HepG2 (cell line): ENCODE results near the gene GPR42. TPM values are rescaled to one million over a fixed set of nuclear protein-coding genes. Genes with fewer than 3 reads are reported as not detected.

Source experiments
- ATAC-seq: fragments of 200-7000 bp; cut with Tn5 transposase; 3 replicates; pipeline ENCODE4 v1.9.1; 2020; ENCODE audit warnings: mild to moderate bottlenecking, moderate library complexity
- BruUV-seq: library from RNA; stranded (reverse); fragments of 400-500 nt; replicated peaks from 2 replicates; lab custom pipeline; 2021; lab: Mats Ljungman, UMichigan
- CTCF ChIA-PET: fragments of 300-600 bp; formaldehyde crosslinking; extraction: SDS; loops from one replicate; lab custom pipeline; 2021; ENCODE audit warnings: low total read pairs, inconsistent platforms, low intra/inter-chr PET ratio; lab: Yijun Ruan, JAX
- POLR2A ChIA-PET: fragments of 350-600 bp; sonication (Branson Sonifier 250); formaldehyde crosslinking; loops from one replicate; lab custom pipeline; 2020; ENCODE audit warnings: antibody characterized with exemption, inconsistent platforms; lab: Yijun Ruan, JAX
- DNase-seq: peaks from one replicate; pipeline ENCODE4 v3.0.0-alpha.2; 2015; ENCODE audit warnings: low spot score
- FAIRE-seq: peaks from 3 replicates; lab custom pipeline; 2011; peaks lifted over from hg19 to GRCh38; lab: Jason Lieb, UNC
- H2AFZ ChIP-seq: one replicate; pipeline ENCODE4 v1.6.1; 2011; ENCODE audit warnings: low read length, inconsistent platforms
- H3K27ac ChIP-seq: fragments of 300-600 bp; 3 replicates; pipeline ENCODE4 v1.8.0; 2011; ENCODE audit warnings: mixed run types, mild to moderate bottlenecking, mixed read lengths, low read length, inconsistent platforms; ENCODE audit not compliant: insufficient read depth; ENCODE audit errors: extremely low read length
- H3K27me3 ChIP-seq, 2 experiments: fragments of 200-600 bp in 1 of 2; 2 replicates in 1 of 2; 3 replicates in 1 of 2; pipeline versions ENCODE4 v1.6.0 to v1.8.0; 2011; ENCODE audit warnings: low read length in 2 of 2, mild to moderate bottlenecking in 2 of 2, moderate library complexity in 2 of 2, inconsistent platforms in 1 of 2; ENCODE audit not compliant: insufficient read depth in 2 of 2, control insufficient read depth in 1 of 2
- H3K36me3 ChIP-seq, 2 experiments: fragments of 200-600 bp in 1 of 2; replicated peaks in 1 of 2; 2 replicates in 1 of 2; 3 replicates in 1 of 2; pipeline versions ENCODE4 v1.5.1 to v1.8.0; 2011; ENCODE audit warnings: low read length in 2 of 2, inconsistent platforms in 1 of 2; ENCODE audit not compliant: insufficient read depth in 2 of 2, control insufficient read depth in 1 of 2
- H3K4me1 ChIP-seq: 2 replicates; pipeline ENCODE4 v1.5.1; 2012; ENCODE audit warnings: low read length, inconsistent platforms; ENCODE audit not compliant: insufficient read depth
- H3K4me2 ChIP-seq: 2 replicates; pipeline ENCODE4 v1.6.0; 2011; ENCODE audit warnings: low read depth, low read length, inconsistent platforms
- H3K4me3 ChIP-seq, 3 experiments: fragments of 200-600 bp in 1 of 3; sonication (generic), shearing (Covaris generic) in 1 of 3; replicated peaks in 1 of 3; 2 replicates each; pipeline ENCODE4 v1.5.1; 2011 to 2016; ENCODE audit warnings: low read length in 3 of 3, inconsistent platforms in 2 of 3, low read depth in 2 of 3, mild to moderate bottlenecking in 2 of 3, control low read depth in 1 of 3, mixed read lengths in 1 of 3; ENCODE audit not compliant: insufficient read depth in 1 of 3
- H3K79me2 ChIP-seq: one replicate; pipeline ENCODE4 v1.6.1; 2011; ENCODE audit warnings: low read length, inconsistent platforms; ENCODE audit not compliant: insufficient read depth
- H3K9ac ChIP-seq: 2 replicates; pipeline ENCODE4 v1.6.0; 2011; ENCODE audit warnings: mild to moderate bottlenecking, low read depth, low read length, inconsistent platforms; ENCODE audit not compliant: insufficient read depth
- H3K9me3 ChIP-seq: 2 replicates; pipeline ENCODE4 v1.5.1; 2012; ENCODE audit warnings: mild to moderate bottlenecking, low read length
- H4K20me1 ChIP-seq: 2 replicates; pipeline ENCODE4 v1.6.0; 2011; ENCODE audit warnings: inconsistent platforms, mild to moderate bottlenecking, low read length, moderate library complexity; ENCODE audit not compliant: insufficient read depth
- ERF ChIP-seq: IDR thresholded peaks from 2 replicates; pipeline ENCODE4 v1.6.1; 2018; ENCODE audit warnings: missing biosample characterization, missing genetic modification reagents
- FOXP1 ChIP-seq, 2 experiments: fragments of 450-650 bp in 1 of 2; IDR thresholded peaks; 2 replicates each; pipeline ENCODE4 v1.6.1; 2017 to 2018; ENCODE audit warnings: antibody characterized with exemption in 1 of 2
- HDAC1 ChIP-seq: sonication (generic); formaldehyde crosslinking; IDR thresholded peaks from 2 replicates; pipeline ENCODE4 v1.5.1; 2020; ENCODE audit warnings: mild to moderate bottlenecking, missing genetic modification reagents
- IRF2 ChIP-seq: IDR thresholded peaks from 2 replicates; pipeline ENCODE4 v1.6.1; 2018; ENCODE audit warnings: missing genetic modification reagents, missing compliant biosample characterization
- JUNB ChIP-seq: sonication (generic); formaldehyde crosslinking; IDR thresholded peaks from 2 replicates; pipeline ENCODE4 v1.8.0; 2022; ENCODE audit warnings: missing genetic modification reagents, mild to moderate bottlenecking, borderline replicate concordance
- KDM2A ChIP-seq: sonication (generic); formaldehyde crosslinking; IDR thresholded peaks from 2 replicates; pipeline ENCODE4 v1.4.0; 2020; ENCODE audit warnings: low read depth, missing genetic modification reagents, borderline replicate concordance
- RARA ChIP-seq: IDR thresholded peaks from 2 replicates; pipeline ENCODE4 v1.6.1; 2016; ENCODE audit warnings: missing genetic modification reagents, missing compliant biosample characterization
- RXRA ChIP-seq: sonication (generic); formaldehyde crosslinking; IDR thresholded peaks from 2 replicates; pipeline ENCODE4 v1.5.1; 2020; ENCODE audit warnings: missing genetic modification reagents
- WGBS: methylation state at CpG from one replicate; pipeline ENCODE4 v1.1.6; 2017; ENCODE audit warnings: low lambda C conversion rate; 5-methylcytosine and 5-hydroxymethylcytosine counted together
- in situ Hi-C: cut with HindIII; loops from 2 replicates; pipeline ENCODE4 v1.10.0; 2017; ENCODE audit warnings: low pct_unique_long_range_greater_than_20kb; ENCODE audit not compliant: extremely low pct_ligation_motif_present
- intact Hi-C: fragments of 100-400 bp; cut with micrococcal nuclease; formaldehyde crosslinking; loops from one replicate; pipeline ENCODE4 v1.10.0; 2022; ENCODE audit not compliant: unreplicated experiment
- polyA plus RNA-seq, 8 experiments: library from polyadenylated mRNA; depleted of rRNA in 3 of 8; stranded (reverse) in 7 of 8; unstranded in 1 of 8; fragments of >200 nt; fragmentation: Illumina TruSeq in 4 of 8; extraction: Trizol in 4 of 8; gene quantifications; 2 replicates each; pipeline versions ENCODE4 v1.2.1 to v1.2.3, GENCODE V29; 2011 to 2016; ENCODE audit warnings: low read depth in 4 of 8, missing spikeins in 1 of 8, mixed read lengths in 1 of 8; ENCODE audit not compliant: insufficient read depth in 1 of 8
- total RNA-seq, 5 experiments: library from RNA; depleted of rRNA; stranded (reverse); fragments of >200 nt; fragmentation: Illumina TruSeq; extraction: Trizol; gene quantifications; 2 replicates each; pipeline ENCODE4 v1.2.3, GENCODE V29; 2016; ENCODE audit warnings: low read depth in 1 of 5
- TF ChIP-seq, protein P1 (sequence below): sonication (generic); formaldehyde crosslinking; IDR thresholded peaks from 2 replicates; pipeline ENCODE4 v1.8.0; 2022; ENCODE audit warnings: low read depth, missing genetic modification reagents
- TF ChIP-seq, protein P2 (sequence below): sonication (generic); formaldehyde crosslinking; IDR thresholded peaks from 2 replicates; pipeline ENCODE4 v1.5.0; 2020; ENCODE audit warnings: mild to moderate bottlenecking, missing genetic modification reagents, moderate library complexity
- TF ChIP-seq, protein P3 (sequence below): sonication (generic); formaldehyde crosslinking; conservative IDR thresholded peaks from 2 replicates; pipeline ENCODE4 v1.4.0; 2020; ENCODE audit warnings: missing genetic modification reagents
- TF ChIP-seq, protein P4 (sequence below): IDR thresholded peaks from 2 replicates; pipeline ENCODE4 v1.6.1; 2016; ENCODE audit warnings: missing genetic modification reagents, missing compliant biosample characterization
- TF ChIP-seq, protein P5 (sequence below): IDR thresholded peaks from 2 replicates; pipeline ENCODE4 v1.6.1; 2016; ENCODE audit warnings: missing compliant biosample characterization, missing genetic modification reagents, borderline replicate concordance

The GPR42 gene
- total and polyA plus RNA-seq, 2 of the 13 experiments (the other 11 are each of a cell fraction or from before 2014, with no cell fraction given), result not detected

DNA sequence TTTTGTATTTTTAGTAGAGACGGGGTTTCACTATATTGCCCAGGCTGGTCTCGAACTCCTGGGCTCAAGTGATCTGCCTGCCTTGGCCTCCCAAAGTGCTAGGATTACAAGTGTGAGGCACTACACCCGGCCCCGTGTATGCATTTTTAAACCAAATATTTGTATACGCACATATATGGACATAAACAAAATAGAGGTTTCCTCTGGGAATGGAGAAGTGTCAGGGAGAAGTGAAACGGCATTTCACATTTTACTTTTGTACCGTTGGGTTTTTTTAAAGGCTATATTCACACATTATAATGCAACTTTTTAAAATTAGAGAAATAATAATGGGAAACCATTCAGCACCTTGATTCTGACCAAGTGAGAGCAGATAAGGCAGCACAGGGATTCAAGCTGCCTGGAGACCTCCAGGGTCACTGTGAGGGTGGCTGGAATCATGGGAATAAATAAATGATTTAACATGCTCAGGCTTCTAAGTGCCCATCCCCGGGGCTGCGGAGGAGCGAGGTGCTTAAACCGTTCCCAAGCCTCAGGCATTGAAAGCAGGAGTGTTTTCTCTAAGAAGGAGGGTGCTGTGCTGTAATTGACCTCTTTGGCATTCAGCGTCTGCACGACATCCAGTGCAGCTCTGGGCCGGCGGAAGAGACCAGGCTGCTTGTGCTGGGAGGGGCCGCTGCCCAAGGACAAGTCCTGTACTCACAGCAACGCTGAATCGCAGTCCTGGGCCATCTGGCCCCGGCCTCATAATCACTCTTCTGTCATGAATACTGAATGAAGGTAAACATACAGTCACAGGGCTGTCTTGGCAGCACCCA lies 24.7 kb downstream of the GPR42 start:
- no peaks in the 10 kb centered on the region for H4K20me1 ChIP-seq
- no TSS peak for BruUV-seq
- H3K36me3 ChIP-seq, result no peaks in the 10 kb centered on the region
- 34% methylated on average over 8 of the region's 19 CpGs for WGBS
- POLR2A ChIA-PET, result no interaction called here
- CTCF ChIA-PET, result no interaction called here
- H3K4me3 ChIP-seq, result peak overlapping the region in 2 of 3 experiments; percentile 27 to 61; a peak in 2 of 6 replicates
- DNase-seq (peak; percentile 65), FAIRE-seq (peak; percentile 67), ATAC-seq (peak; percentile 96)
- no peak overlapping the region for H2AFZ ChIP-seq
- H3K9me3 ChIP-seq, result no peaks in the 10 kb centered on the region
- in situ Hi-C loops, result no loop called here
- no peaks in the 10 kb centered on the region for H3K79me2 ChIP-seq
- intact Hi-C loops, result loop anchor here (5.0 kb wide), 1 partner anchor 43 kb away; no protein-coding TSS in a partner anchor
- peaks cover 50% of the 10 kb centered on the region for H3K4me1 ChIP-seq
- H3K27me3 ChIP-seq, result 0 out of 5 replicates have a peak, but pooled peaks cover 0 to 2% of the 10 kb centered on the region in 2 experiments
- peak overlapping the region; percentile 78 for H3K4me2 ChIP-seq
- 0 out of 2 replicates have a peak overlapping the region, but pooled peaks have one; percentile 10 for H3K9ac ChIP-seq
- peak overlapping the region; percentile 58 for H3K27ac ChIP-seq
- 0 out of 2 replicates have a peak, but pooled peaks have one; percentile 25 for TF ChIP-seq ERF (CRISPR knock-in tag)
- TF ChIP-seq, protein P1, sequence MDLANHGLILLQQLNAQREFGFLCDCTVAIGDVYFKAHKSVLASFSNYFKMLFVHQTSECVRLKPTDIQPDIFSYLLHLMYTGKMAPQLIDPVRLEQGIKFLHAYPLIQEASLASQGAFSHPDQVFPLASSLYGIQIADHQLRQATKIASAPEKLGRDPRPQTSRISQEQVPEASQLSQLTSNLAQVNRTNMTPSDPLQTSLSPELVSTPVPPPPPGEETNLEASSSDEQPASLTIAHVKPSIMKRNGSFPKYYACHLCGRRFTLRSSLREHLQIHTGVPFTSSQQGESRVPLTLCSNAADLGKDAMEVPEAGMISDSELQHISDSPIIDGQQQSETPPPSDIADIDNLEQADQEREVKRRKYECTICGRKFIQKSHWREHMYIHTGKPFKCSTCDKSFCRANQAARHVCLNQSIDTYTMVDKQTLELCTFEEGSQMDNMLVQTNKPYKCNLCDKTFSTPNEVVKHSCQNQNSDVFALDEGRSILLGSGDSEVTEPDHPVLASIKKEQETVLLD (CRISPR knock-in tag), result no peak
- 0 out of 2 replicates have a peak, but pooled peaks have one; percentile 23 for TF ChIP-seq IRF2
- TF ChIP-seq RARA (CRISPR knock-in tag), result peak; percentile 54; the same call in 1 of the 2 replicates
- TF ChIP-seq RXRA (CRISPR knock-in tag), result peak; percentile 25; the same call in 1 of the 2 replicates
- no peak for TF ChIP-seq JUNB (CRISPR knock-in tag)
- TF ChIP-seq, protein P2, sequence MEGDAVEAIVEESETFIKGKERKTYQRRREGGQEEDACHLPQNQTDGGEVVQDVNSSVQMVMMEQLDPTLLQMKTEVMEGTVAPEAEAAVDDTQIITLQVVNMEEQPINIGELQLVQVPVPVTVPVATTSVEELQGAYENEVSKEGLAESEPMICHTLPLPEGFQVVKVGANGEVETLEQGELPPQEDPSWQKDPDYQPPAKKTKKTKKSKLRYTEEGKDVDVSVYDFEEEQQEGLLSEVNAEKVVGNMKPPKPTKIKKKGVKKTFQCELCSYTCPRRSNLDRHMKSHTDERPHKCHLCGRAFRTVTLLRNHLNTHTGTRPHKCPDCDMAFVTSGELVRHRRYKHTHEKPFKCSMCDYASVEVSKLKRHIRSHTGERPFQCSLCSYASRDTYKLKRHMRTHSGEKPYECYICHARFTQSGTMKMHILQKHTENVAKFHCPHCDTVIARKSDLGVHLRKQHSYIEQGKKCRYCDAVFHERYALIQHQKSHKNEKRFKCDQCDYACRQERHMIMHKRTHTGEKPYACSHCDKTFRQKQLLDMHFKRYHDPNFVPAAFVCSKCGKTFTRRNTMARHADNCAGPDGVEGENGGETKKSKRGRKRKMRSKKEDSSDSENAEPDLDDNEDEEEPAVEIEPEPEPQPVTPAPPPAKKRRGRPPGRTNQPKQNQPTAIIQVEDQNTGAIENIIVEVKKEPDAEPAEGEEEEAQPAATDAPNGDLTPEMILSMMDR (CRISPR knock-in tag), result peak; percentile 24; the same call in 1 of the 2 replicates
- TF ChIP-seq, protein P3, sequence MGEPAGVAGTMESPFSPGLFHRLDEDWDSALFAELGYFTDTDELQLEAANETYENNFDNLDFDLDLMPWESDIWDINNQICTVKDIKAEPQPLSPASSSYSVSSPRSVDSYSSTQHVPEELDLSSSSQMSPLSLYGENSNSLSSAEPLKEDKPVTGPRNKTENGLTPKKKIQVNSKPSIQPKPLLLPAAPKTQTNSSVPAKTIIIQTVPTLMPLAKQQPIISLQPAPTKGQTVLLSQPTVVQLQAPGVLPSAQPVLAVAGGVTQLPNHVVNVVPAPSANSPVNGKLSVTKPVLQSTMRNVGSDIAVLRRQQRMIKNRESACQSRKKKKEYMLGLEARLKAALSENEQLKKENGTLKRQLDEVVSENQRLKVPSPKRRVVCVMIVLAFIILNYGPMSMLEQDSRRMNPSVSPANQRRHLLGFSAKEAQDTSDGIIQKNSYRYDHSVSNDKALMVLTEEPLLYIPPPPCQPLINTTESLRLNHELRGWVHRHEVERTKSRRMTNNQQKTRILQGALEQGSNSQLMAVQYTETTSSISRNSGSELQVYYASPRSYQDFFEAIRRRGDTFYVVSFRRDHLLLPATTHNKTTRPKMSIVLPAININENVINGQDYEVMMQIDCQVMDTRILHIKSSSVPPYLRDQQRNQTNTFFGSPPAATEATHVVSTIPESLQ (CRISPR knock-in tag), result no peak
- TF ChIP-seq HDAC1 (CRISPR knock-in tag), result peak; percentile 55
- no peak for TF ChIP-seq FOXP1 (IDR thresholded peaks at IDR 0.05)
- peak; percentile 43; the same call in 1 of the 2 replicates for TF ChIP-seq FOXP1 (CRISPR knock-in tag; IDR thresholded peaks at IDR 0.05)
- TF ChIP-seq KDM2A, result peak; percentile 41; the same call in 1 of the 2 replicates
- TF ChIP-seq, protein P4, sequence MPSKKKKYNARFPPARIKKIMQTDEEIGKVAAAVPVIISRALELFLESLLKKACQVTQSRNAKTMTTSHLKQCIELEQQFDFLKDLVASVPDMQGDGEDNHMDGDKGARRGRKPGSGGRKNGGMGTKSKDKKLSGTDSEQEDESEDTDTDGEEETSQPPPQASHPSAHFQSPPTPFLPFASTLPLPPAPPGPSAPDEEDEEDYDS (CRISPR knock-in tag), result peak; percentile 37; the same call in 1 of the 2 replicates
- TF ChIP-seq, protein P5, sequence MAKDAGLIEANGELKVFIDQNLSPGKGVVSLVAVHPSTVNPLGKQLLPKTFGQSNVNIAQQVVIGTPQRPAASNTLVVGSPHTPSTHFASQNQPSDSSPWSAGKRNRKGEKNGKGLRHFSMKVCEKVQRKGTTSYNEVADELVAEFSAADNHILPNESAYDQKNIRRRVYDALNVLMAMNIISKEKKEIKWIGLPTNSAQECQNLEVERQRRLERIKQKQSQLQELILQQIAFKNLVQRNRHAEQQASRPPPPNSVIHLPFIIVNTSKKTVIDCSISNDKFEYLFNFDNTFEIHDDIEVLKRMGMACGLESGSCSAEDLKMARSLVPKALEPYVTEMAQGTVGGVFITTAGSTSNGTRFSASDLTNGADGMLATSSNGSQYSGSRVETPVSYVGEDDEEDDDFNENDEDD (CRISPR knock-in tag), result no peak
